Peyer's patch (tissue), 4 donors: ENCODE measurements around the gene CHKA. TPM values are rescaled to one million over a fixed set of nuclear protein-coding genes. Genes with fewer than 3 reads are reported as not detected.

Experiments
- DNase-seq, 3 donors: peaks; one replicate each; pipeline ENCODE4 v3.0.0-alpha.2; 2017 to 2019
- H3K27ac ChIP-seq, 4 donors: fragments of 200-600 bp; sonication (generic); one replicate each; pipeline ENCODE4 v1.5.1; 2016 to 2019
- H3K27me3 ChIP-seq, 2 donors: fragments of 200-600 bp; sonication (generic); one replicate each; pipeline ENCODE4 v1.5.1; 2019
- H3K36me3 ChIP-seq, 3 donors: fragments of 200-600 bp; sonication (generic); one replicate each; pipeline ENCODE4 v1.5.1; 2016 to 2019
- H3K4me1 ChIP-seq, 4 donors: fragments of 200-600 bp; sonication (generic); one replicate each; pipeline ENCODE4 v1.5.1; 2016 to 2019
- H3K4me3 ChIP-seq, 4 donors: fragments of 200-600 bp; sonication (generic); 1 replicate in 3 of 4; 2 replicates in 1 of 4; pipeline ENCODE4 v1.5.1; 2016 to 2019; ENCODE audit warnings: mild to moderate bottlenecking in 1 of 4
- H3K9me3 ChIP-seq, 4 donors: fragments of 200-600 bp; sonication (generic); one replicate each; pipeline ENCODE4 v1.5.1; 2016 to 2019; ENCODE audit warnings: mild to moderate bottlenecking in 1 of 4
- POLR2A ChIP-seq, 2 donors: fragments of 450-650 bp; IDR thresholded peaks; one replicate each; pipeline ENCODE4 v1.5.1; 2017; ENCODE audit warnings: antibody characterized with exemption in 2 of 2, mild to moderate bottlenecking in 2 of 2, moderate library complexity in 2 of 2
- total RNA-seq, 4 donors: library from RNA; depleted of rRNA; stranded (reverse); fragments of >200 nt; gene quantifications; one replicate each; pipeline ENCODE4 v1.1.0, GENCODE V29; 2016
- TF ChIP-seq, protein P1 (sequence below), 6 experiments: fragments of 450-650 bp in 4 of 6; fragments of 200-600 bp in 2 of 6; sonication (generic) in 1 of 6; IDR thresholded peaks; one replicate each; pipeline ENCODE4 v1.5.1; 2017 to 2019; ENCODE audit warnings: antibody characterized with exemption in 6 of 6, mild to moderate bottlenecking in 3 of 6, moderate library complexity in 1 of 6

Gene CHKA
- total RNA-seq, 4 donors from 2014 or later = 41.3 to 179 (median 130) TPM

DNA sequence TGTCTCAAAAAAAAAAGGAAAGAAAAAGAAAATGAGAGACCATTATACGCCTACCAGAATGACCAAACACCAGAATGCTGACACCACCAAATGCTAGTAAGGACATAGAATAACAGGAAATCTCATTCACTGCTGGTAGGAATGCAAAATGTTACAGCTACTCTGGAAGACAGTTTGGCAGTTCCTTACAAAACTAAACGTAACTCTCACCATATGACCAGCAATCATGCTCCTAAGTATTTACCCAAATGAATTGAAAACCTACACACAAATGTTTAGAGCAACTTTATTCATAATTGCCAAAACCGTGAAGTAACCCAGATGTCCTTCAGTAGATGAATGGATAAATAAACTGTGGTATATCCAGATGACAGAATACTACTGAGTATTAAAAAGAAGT is 7.2 kb downstream of the CHKA start:
- no peak for TF ChIP-seq POLR2A (IDR thresholded peaks at IDR 0.05)
- TF ChIP-seq, protein P1, sequence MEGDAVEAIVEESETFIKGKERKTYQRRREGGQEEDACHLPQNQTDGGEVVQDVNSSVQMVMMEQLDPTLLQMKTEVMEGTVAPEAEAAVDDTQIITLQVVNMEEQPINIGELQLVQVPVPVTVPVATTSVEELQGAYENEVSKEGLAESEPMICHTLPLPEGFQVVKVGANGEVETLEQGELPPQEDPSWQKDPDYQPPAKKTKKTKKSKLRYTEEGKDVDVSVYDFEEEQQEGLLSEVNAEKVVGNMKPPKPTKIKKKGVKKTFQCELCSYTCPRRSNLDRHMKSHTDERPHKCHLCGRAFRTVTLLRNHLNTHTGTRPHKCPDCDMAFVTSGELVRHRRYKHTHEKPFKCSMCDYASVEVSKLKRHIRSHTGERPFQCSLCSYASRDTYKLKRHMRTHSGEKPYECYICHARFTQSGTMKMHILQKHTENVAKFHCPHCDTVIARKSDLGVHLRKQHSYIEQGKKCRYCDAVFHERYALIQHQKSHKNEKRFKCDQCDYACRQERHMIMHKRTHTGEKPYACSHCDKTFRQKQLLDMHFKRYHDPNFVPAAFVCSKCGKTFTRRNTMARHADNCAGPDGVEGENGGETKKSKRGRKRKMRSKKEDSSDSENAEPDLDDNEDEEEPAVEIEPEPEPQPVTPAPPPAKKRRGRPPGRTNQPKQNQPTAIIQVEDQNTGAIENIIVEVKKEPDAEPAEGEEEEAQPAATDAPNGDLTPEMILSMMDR (IDR thresholded peaks at IDR 0.05) = no peak

DNA sequence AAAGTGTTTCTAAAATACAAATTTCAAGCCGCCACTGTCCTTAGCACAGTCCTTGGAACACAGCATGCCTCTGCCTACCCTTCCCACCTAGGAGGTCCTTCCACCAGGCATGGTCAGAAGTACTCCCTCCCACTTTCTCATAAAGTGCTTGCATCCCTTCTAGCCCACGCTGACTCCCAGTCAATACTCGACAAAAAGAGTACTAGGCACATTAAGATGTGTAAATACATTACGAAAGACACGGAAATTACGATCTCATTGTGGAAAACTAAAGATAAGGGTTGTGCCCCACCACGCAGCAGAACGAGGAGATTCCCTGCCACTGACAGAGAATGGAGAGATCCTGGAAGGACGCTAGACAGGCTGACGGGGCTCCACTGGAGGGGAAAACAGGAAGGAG is 13.5 kb downstream of the CHKA start:
- no peak for TF ChIP-seq POLR2A (IDR thresholded peaks at IDR 0.05)
- TF ChIP-seq, protein P1 (IDR thresholded peaks at IDR 0.05) = no peak
- Histone ChIP-seq H3K9me3 (no peaks in the 10 kb centered on the region), H3K4me3 (no peak overlapping the region), H3K27ac (peak overlapping the region in 3 of 4 donors; percentile 39 to 90 (median 71)), H3K4me1 (peaks cover 0 to 25% (median 0%) of the 10 kb centered on the region in 4 donors), H3K27me3 (no peaks in the 10 kb centered on the region), H3K36me3 (no peaks in the 10 kb centered on the region)
- no peak for DNase-seq

More for the DNA sequence above, 7.2 kb downstream of the CHKA start:
- DNase-seq = no peak
- H3K4me3 ChIP-seq = no peak overlapping the region
- H3K4me1 ChIP-seq = peaks cover 0 to 29% (median 3%) of the 10 kb centered on the region in 4 donors
- no peaks in the 10 kb centered on the region for H3K9me3 ChIP-seq
- H3K27me3 ChIP-seq = no peaks in the 10 kb centered on the region
- peak overlapping the region in 2 of 4 donors; percentile 21 to 54 for H3K27ac ChIP-seq
- no peaks in the 10 kb centered on the region for H3K36me3 ChIP-seq

DNA sequence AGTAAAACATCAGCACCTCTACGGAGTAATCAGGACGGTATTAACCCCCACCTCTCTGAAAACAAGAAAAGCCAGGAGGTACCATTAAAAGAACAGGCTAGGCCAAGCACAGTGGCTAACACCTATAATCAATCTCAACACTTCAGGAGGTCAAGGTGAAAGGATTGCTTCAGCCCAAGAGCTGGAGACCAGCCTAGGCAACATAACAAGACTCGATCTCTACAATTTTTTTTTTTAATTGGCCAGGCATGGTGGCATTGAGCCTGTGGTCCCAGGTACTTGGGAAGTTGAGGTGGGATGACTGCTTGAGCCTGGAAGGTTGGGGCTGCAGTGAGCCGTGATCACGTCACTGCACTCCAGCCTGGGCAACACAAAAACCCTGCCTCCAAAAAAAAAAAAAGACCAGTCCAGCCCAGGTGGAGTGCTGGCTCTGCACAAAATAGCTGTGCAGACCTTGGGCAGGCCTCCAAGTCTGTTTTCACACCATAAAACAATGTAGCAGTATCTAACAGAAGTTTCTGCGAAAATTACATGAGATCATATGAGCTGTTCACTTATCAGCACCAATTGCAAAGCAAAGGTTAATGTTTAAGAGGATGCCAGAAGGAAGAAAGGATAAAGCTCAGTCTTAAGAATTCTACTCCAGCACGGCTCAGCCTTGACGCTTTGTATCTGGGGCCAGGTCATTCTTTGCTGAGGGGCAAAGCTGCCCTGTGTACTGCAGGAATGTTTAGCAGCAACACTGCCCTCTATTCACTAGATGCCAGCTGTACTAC is 14.8 kb downstream of the CHKA start:
- peaks cover 0 to 25% (median 0%) of the 10 kb centered on the region in 4 donors for H3K4me1 ChIP-seq
- H3K27ac ChIP-seq = peak overlapping the region in 3 of 4 donors; percentile 39 to 90 (median 71)
- TF ChIP-seq, protein P1 (IDR thresholded peaks at IDR 0.05) = no peak
- peak; percentile 9 to 61 for TF ChIP-seq POLR2A (IDR thresholded peaks at IDR 0.05)
- H3K9me3 ChIP-seq = no peaks in the 10 kb centered on the region
- no peak overlapping the region for H3K4me3 ChIP-seq
- H3K36me3 ChIP-seq = no peaks in the 10 kb centered on the region
- H3K27me3 ChIP-seq = no peaks in the 10 kb centered on the region
- DNase-seq = peak in 2 of 3 donors; percentile 73 to 81

DNA sequence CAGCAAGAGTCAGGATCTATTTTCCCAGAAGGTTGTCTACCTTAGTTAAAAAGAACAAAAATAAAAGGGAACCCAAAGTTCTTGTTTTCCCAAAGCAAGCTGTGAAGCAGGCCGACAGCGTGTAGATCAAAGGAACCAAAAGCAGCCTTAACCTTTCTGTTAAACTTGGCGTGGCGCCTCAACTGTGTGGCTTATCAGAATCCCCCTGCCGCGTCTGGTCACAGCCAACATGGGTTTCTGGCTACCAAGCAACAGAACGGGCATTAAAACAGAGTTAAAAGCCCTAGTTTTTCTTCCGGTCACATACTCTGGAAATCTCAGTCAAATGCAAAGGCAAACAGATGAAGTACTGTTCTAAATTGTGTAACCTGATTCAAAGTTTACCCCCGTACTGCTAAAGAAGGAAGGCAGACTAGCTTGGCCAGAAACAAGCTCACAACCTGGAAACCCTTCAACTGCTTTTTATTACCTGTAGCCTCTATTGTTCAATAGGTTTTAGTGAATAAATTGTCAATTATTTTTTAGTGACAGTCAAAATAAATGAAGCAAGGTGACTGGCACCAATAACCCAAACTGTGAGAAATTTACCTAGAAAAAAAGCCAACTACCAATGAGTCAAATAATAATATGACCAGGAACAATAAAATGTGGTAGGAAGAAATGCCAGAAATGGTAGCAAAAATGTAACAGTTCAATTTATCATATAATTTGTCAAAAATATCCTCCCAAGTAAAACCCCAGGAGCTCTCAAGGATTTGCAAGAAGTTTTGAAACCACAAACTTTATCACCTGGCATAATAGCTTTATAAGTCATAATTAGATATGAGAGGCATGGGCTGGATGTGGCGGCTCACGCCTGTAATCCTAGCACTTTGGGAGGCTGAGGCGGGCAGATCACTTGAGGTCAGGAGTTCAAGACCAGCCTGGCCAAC is 21.4 kb downstream of the CHKA start:
- peaks cover 0 to 17% (median 5%) of the 10 kb centered on the region in 4 donors for H3K4me1 ChIP-seq
- H3K27ac ChIP-seq = peak overlapping the region in 3 of 4 donors; percentile 8 to 59 (median 35)
- TF ChIP-seq, protein P1 (IDR thresholded peaks at IDR 0.05) = no peak
- TF ChIP-seq POLR2A (IDR thresholded peaks at IDR 0.05) = no peak
- H3K9me3 ChIP-seq = no peaks in the 10 kb centered on the region
- peaks cover 0 to 3% (median 0%) of the 10 kb centered on the region in 3 donors for H3K36me3 ChIP-seq
- H3K27me3 ChIP-seq = no peaks in the 10 kb centered on the region
- DNase-seq = peak in 2 of 3 donors; percentile 48 to 61
- peak overlapping the region in 1 of 4 donors; percentile 24 for H3K4me3 ChIP-seq

DNA sequence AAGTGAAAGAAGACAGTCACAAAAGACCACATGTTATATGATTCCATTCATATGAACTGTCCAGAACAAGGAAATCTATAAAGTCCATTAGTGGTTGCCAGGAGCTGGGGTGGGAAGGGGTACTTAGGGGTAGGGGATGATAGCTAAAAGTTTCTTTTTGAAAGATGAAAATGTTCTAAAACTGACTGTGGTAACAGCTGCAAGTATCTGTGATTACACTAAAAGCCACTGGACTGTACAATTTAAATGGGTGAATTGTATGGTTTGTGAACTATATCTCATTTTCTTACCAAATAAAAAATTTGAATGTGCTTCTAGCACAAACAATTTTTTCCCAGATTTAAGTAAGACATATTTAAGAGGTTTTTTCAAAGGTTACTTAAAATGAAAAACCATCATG is 22.1 kb downstream of the CHKA start:
- Histone ChIP-seq H3K9me3 (no peaks in the 10 kb centered on the region), H3K36me3 (peaks cover 0 to 3% (median 0%) of the 10 kb centered on the region in 3 donors), H3K4me1 (peaks cover 0 to 14% (median 5%) of the 10 kb centered on the region in 4 donors), H3K4me3 (no peak overlapping the region), H3K27ac (peak overlapping the region in 2 of 4 donors; percentile 3 to 35), H3K27me3 (no peaks in the 10 kb centered on the region)
- TF ChIP-seq, protein P1 (IDR thresholded peaks at IDR 0.05) = no peak
- no peak for TF ChIP-seq POLR2A (IDR thresholded peaks at IDR 0.05)
- DNase-seq = no peak
